Kidney epithelial cell (primary cell): ENCODE measurements around the gene LMAN2. TPM values are rescaled to one million over a fixed set of nuclear protein-coding genes. Genes with fewer than 3 reads are reported as not detected.

ENCODE experiments used
- DNase-seq: peaks from one replicate; pipeline ENCODE4 v3.0.0-alpha.2; 2010; ENCODE audit warnings: low read depth
- H3K27me3 ChIP-seq: 2 replicates; pipeline ENCODE4 v1.6.0; 2011; ENCODE audit warnings: low read length; ENCODE audit not compliant: control insufficient read depth, insufficient read depth
- H3K36me3 ChIP-seq: 2 replicates; pipeline ENCODE4 v1.5.1; 2011; ENCODE audit warnings: low read length; ENCODE audit not compliant: control insufficient read depth, insufficient read depth
- H3K4me3 ChIP-seq: 2 replicates; pipeline ENCODE4 v1.5.1; 2011; ENCODE audit warnings: low read depth, mild to moderate bottlenecking, control low read depth, low read length
- total RNA-seq: library from RNA; depleted of rRNA; stranded (reverse); fragments of >200 nt; gene quantifications from 2 replicates; pipeline ENCODE4 v1.2.3, GENCODE V29; 2015
- TF ChIP-seq, protein P1 (sequence below): IDR thresholded peaks from 2 replicates; pipeline ENCODE4 v1.5.1; 2011; ENCODE audit warnings: mild to moderate bottlenecking, moderate library complexity, low read length, control low read depth, inconsistent platforms; ENCODE audit not compliant: insufficient read depth, poor library complexity, severe bottlenecking

The LMAN2 gene
- total RNA-seq, 1 donor from 2014 or later = 308 TPM

DNA sequence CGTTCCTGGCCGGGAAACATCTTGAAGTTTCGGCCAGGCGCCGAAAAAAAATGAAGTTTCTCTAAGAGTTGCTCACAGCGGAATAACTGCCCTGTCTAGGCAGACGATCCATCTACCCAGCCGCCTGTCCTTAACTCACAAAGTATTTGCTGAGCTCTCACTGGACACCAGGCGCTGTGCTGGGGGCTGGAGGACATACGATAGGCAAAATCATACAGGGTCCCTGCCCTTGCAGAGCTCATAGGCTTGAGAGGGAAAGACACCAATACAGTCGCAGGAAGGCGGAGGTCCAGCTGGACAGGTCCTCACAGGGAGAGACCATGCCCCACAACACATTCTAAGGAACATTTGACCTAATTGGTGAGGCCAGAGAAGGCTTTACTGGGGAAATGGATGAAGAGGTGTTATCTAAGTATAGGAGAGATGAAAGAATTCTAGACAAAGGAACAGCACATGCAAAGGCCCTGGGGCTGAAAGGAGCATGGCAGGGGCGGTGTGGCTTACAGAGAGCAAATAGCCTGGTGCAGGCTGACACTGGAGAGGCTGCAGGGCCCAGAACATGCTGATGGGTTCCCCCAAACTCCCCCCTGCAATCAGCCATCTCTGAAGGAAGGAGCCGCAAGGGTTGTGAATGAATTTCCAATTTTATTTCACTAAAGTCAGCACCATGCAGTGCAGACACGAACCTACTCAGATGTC lies 37.8 kb downstream of the LMAN2 start:
- no peak overlapping the region for H3K4me3 ChIP-seq
- DNase-seq = no peak

DNA sequence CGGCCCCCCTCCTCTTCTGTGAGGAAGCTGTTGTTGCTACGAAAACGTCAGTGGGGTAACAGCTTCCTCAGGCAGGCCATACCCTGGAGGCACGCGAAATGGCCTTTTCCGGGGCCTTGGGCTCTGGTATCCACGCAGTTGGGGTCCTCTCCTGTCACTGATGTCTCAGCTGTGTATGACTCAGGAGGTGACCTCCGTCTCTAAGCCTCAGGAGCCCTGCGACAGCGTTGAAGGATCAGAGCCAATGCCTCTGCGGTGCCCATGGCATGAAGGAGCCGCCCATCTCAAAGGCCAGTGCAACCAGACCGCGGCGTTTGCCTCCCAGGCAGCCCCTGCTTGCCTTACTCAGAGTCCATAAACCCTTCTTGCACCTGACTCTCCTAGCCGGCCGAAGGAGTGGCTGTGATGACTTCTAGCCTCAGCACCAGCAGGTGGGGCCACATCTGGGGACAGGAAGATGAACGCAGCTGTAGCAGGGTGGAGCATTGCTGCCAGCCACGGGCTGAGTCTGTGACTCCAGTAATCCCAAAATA lies 38.8 kb downstream of the LMAN2 start:
- H3K27me3 ChIP-seq = no peaks in the 10 kb centered on the region
- TF ChIP-seq, protein P1, sequence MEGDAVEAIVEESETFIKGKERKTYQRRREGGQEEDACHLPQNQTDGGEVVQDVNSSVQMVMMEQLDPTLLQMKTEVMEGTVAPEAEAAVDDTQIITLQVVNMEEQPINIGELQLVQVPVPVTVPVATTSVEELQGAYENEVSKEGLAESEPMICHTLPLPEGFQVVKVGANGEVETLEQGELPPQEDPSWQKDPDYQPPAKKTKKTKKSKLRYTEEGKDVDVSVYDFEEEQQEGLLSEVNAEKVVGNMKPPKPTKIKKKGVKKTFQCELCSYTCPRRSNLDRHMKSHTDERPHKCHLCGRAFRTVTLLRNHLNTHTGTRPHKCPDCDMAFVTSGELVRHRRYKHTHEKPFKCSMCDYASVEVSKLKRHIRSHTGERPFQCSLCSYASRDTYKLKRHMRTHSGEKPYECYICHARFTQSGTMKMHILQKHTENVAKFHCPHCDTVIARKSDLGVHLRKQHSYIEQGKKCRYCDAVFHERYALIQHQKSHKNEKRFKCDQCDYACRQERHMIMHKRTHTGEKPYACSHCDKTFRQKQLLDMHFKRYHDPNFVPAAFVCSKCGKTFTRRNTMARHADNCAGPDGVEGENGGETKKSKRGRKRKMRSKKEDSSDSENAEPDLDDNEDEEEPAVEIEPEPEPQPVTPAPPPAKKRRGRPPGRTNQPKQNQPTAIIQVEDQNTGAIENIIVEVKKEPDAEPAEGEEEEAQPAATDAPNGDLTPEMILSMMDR = peak; percentile 7
- DNase-seq = no peak
- no peaks in the 10 kb centered on the region for H3K36me3 ChIP-seq
- H3K4me3 ChIP-seq = peak overlapping the region; percentile 29

More for the DNA sequence above, 37.8 kb downstream of the LMAN2 start:
- no peaks in the 10 kb centered on the region for H3K36me3 ChIP-seq
- H3K27me3 ChIP-seq = no peaks in the 10 kb centered on the region
- TF ChIP-seq, protein P1 = no peak

DNA sequence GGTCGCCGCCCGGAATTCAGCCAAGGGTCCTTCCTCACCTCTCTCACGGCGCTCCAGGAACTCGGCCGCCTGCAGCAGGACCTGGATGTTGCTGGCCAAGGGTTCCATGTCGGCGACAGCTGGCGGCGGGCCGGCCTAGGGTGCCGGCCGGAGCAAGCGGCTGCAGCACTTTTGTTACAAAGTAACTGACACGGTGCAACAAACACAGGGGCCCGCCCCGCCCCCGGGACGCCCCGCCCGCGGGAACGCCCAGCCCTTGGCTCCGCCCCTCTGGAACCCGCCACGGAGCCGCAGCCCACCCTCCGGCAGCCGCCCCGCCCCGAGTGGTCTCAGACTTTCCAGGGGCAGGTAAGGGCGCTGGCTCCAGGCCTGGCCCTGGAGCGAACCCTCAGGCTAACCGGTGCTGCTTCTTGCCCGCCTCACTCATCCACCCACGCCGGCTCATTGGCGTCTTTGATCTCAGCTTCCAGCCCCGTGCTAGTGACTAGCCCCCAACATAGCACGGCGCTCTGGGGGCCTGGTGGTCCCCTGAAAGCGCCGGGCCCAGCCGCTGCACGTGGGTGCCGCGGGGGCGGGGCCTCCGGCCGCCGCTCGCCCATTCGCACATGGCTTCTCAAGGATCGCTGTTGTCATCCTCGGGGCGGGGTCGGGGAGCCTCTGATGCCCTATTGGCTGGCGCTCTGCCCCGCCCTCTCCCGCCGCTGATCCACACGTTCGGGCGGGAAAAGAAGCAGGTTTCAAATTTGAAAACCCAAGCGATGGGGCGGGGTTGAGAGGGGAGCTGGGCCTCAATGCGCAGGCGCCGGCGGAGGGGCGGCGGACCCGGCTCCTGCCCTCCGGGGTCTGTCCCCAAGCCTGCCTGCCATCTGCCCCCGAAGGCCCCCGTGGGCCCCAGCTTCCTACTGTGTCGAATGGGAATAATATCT lies 39.5 kb downstream of the LMAN2 start, which contains the start of gene MXD3:
Gene MXD3, minus strand, starts transcription at position 176 of the 926 bp plus-strand sequence. Its CDS starts 68 bp downstream, at position 108.
- TF ChIP-seq, protein P1 = no peak
- no peaks in the 10 kb centered on the region for H3K36me3 ChIP-seq
- peak within 1 kb of the TSS; percentile 46 for H3K4me3 ChIP-seq
- no peaks in the 10 kb centered on the region for H3K27me3 ChIP-seq
- peak; percentile 82 for DNase-seq

DNA sequence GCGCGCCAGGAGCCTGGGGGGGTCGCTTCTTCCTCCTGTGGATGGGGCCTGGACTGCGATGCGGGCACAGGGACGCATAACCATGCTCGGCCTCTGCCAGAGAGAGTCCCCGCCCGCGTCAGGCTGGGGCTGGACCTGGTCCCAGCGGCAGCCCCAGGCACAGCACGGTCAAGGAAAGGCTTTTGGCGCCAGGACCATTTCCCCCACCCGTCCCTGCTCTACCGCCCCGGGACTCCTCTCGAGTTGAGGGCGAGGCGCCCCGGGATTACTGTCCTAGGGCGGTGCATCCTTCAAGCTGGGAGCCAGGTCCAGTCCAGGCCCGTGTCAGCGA lies 40.1 kb downstream of the LMAN2 start:
- no peak for DNase-seq
- Histone ChIP-seq H3K27me3 (no peaks in the 10 kb centered on the region), H3K4me3 (peak overlapping the region; percentile 46), H3K36me3 (no peaks in the 10 kb centered on the region)
- TF ChIP-seq, protein P1 = no peak

DNA sequence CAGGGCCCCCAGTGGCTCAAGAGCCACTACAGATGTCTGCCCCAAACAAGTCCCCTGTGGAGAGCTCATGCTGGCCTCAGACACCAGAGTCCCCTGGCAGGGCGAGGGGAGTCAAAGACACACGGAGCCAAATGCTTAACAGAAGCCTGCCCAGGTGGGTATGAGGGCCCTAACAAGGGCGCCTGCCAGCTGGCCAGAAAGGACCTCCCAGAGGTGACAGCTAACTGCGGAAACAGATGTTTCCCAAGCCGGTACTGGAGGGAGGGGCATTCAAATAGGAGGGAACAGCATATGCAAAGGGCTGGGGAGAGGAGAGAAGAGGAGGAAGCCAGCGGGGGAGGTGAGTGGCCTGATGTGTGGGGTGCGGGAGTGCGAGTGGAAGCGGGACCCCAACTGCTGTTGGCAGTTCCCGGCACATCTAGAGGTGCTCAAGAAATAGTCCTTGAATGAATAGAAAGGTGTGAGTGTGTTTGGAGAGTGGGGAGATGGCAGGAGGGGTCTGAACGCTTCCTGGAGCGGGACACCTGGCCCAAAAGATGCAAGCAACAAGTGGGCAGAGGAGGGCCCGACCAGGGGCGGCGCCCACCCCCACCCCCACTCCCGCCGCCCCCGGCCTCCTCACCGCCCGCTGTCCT lies 40.6 kb downstream of the LMAN2 start:
- no peaks in the 10 kb centered on the region for H3K27me3 ChIP-seq
- no peaks in the 10 kb centered on the region for H3K36me3 ChIP-seq
- peak overlapping the region; percentile 46 for H3K4me3 ChIP-seq
- DNase-seq = no peak
- TF ChIP-seq, protein P1 = no peak
